ENCODE results near the gene ATF7. TPM values are rescaled to one million over a fixed set of nuclear protein-coding genes. Genes with fewer than 3 reads are reported as not detected.

ATF7 gene
- total RNA-seq, 1 experiment from 2014 or later = 24.7 TPM

GRCh38 chr12:53532021-53532420 is 94.2 kb downstream of the ATF7 start:
- Histone ChIP-seq H3K4me2 (no peak overlapping the region), H3K4me1 (replicated peaks; ENCODE audit: insufficient read depth) (peaks cover 8% of the 10 kb centered on the region; the same call in 1 of the 2 replicates), H3K9me2 (ENCODE audit: insufficient read depth) (no peaks in the 10 kb centered on the region), H3K27me3 (ENCODE audit: insufficient read depth, low read depth) (no peaks in the 10 kb centered on the region), H3K36me3 (ENCODE audit: low read depth) (peaks cover 28% of the 10 kb centered on the region), H3K27ac (no peak overlapping the region), H3K9me3 (ENCODE audit: insufficient read depth, low read depth) (no peaks in the 10 kb centered on the region), H3K79me2 (ENCODE audit: low read depth) (no peaks in the 10 kb centered on the region), H4K20me1 (ENCODE audit: insufficient read depth) (no peaks in the 10 kb centered on the region), H3K4me3 (no peak overlapping the region), H2AFZ (no peak overlapping the region), H3F3A (ENCODE audit: insufficient read depth, low read depth) (peaks cover 1% of the 10 kb centered on the region; the same call in 1 of the 2 replicates)
- POLR2A ChIA-PET (ENCODE audit: unreplicated experiment) = interaction anchor here (0.6 kb wide), 1 partner anchor 289 kb away, joined by 4 read pairs; no protein-coding TSS in a partner anchor
- intact Hi-C loops (cut with micrococcal nuclease; ENCODE audit: unreplicated experiment) = no loop called here
- CTCF ChIA-PET = no interaction called here
- no TSS peak for BruUV-seq (replicated peaks)
- DNase-seq = no peak
- TF ChIP-seq CTCF (conservative IDR thresholded peaks at IDR 0.05) = no peak

DNA sequence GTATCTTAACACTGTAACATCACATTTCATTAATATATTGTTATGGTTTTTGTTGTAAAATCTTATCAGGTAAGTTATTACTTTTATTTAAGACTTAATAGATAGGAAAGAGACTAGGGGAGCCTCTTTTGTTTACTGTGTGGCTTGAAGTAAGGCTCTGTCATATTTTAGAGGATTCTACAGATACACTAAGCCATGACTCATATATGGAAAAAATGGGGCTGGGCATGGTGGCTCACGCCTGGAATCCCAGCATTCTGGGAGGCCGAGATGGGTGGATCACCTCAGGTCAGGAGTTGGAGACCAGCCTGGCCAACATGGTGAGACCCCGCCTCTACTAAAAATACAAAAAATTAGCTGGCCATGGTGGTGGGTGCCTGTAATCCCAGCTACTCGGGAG is 95.3 kb downstream of the ATF7 start:
- Histone ChIP-seq H2AFZ (no peak overlapping the region), H3F3A (ENCODE audit: insufficient read depth, low read depth) (no peaks in the 10 kb centered on the region), H3K4me1 (replicated peaks; ENCODE audit: insufficient read depth) (0 out of 2 replicates have a peak, but pooled peaks cover 7% of the 10 kb centered on the region), H3K9me3 (ENCODE audit: insufficient read depth, low read depth) (no peaks in the 10 kb centered on the region), H4K20me1 (ENCODE audit: insufficient read depth) (no peaks in the 10 kb centered on the region), H3K4me2 (no peak overlapping the region), H3K27me3 (ENCODE audit: insufficient read depth, low read depth) (no peaks in the 10 kb centered on the region), H3K9me2 (ENCODE audit: insufficient read depth) (no peaks in the 10 kb centered on the region), H3K4me3 (no peak overlapping the region), H3K79me2 (ENCODE audit: low read depth) (no peaks in the 10 kb centered on the region), H3K27ac (no peak overlapping the region), H3K36me3 (ENCODE audit: low read depth) (peaks cover 19% of the 10 kb centered on the region)
- POLR2A ChIA-PET (ENCODE audit: unreplicated experiment) = no interaction called here
- BruUV-seq (replicated peaks) = no TSS peak
- intact Hi-C loops (cut with micrococcal nuclease; ENCODE audit: unreplicated experiment) = no loop called here
- CTCF ChIA-PET = interaction anchor here (0.7 kb wide), 1 partner anchor 179 kb away, joined by 13 read pairs; no protein-coding TSS in a partner anchor
- peak; percentile 25 to 38 for DNase-seq
- no peak for TF ChIP-seq CTCF (conservative IDR thresholded peaks at IDR 0.05)
- no peak for TF ChIP-seq EZH2 (IDR thresholded peaks at IDR 0.05; ENCODE audit: low read depth)

DNA sequence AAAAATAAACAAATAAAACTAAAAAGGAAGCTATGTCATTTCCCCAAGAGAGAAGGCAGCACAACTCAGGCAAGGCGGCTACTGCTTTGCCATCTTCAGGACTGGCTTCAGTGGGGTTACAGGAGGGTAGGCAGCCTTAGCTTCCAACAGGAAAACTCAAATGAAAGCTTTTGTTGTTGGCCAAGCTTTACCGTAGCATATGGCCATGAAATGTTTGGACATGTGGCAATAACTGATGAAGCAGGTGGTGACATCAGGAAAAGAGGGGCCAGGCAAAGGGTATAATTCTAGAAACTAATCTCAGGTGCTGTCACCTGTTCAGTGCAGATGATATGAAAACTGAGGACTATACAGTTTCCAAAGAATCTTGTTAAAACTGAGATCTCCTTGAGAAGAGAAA is 96.1 kb downstream of the ATF7 start:
- POLR2A ChIA-PET (ENCODE audit: unreplicated experiment) = no interaction called here
- 0 out of 2 replicates have a peak, but pooled peaks cover 7% of the 10 kb centered on the region for H3K4me1 ChIP-seq (replicated peaks; ENCODE audit: insufficient read depth)

More for the DNA sequence above, 96.1 kb downstream of the ATF7 start:
- DNase-seq = no peak
- TF ChIP-seq EZH2 (IDR thresholded peaks at IDR 0.05; ENCODE audit: low read depth) (no peak), CTCF (conservative IDR thresholded peaks at IDR 0.05) (no peak)
- no TSS peak for BruUV-seq (replicated peaks)
- Histone ChIP-seq H3K36me3 (ENCODE audit: low read depth) (peaks cover 17% of the 10 kb centered on the region; the same call in 1 of the 2 replicates), H3F3A (ENCODE audit: insufficient read depth, low read depth) (no peaks in the 10 kb centered on the region), H3K9me2 (ENCODE audit: insufficient read depth) (no peaks in the 10 kb centered on the region), H2AFZ (no peak overlapping the region), H3K4me3 (no peak overlapping the region), H3K4me2 (no peak overlapping the region), H4K20me1 (ENCODE audit: insufficient read depth) (no peaks in the 10 kb centered on the region), H3K79me2 (ENCODE audit: low read depth) (no peaks in the 10 kb centered on the region), H3K9me3 (ENCODE audit: insufficient read depth, low read depth) (no peaks in the 10 kb centered on the region), H3K27ac (no peak overlapping the region), H3K27me3 (ENCODE audit: insufficient read depth, low read depth) (no peaks in the 10 kb centered on the region)
- CTCF ChIA-PET = no interaction called here
- intact Hi-C loops (cut with micrococcal nuclease; ENCODE audit: unreplicated experiment) = no loop called here

All from PC-9 (cell line).